Measurements from ENCODE around the gene MPP1. TPM values are rescaled to one million over a fixed set of nuclear protein-coding genes. Genes with fewer than 3 reads are reported as not detected.

The MPP1 gene
- 10 to 100 TPM; 14.3 to 43.2 (median 17.0) TPM for total RNA-seq

GRCh38 chrX:154804957-154805695 lies at the start of gene MPP1:
Gene MPP1 (minus strand): TSS chrX:154805485. CDS start chrX:154805373, 112 bp downstream.
- DNase-seq (ENCODE audit: low spot score in 2 of 2): peak; percentile 23 to 43
- Histone ChIP-seq H3K27ac (peak within 1 kb of the TSS in 3 of 4 donors; percentile 72 to 76 (median 75)), H3K4me3 (peak within 1 kb of the TSS; percentile 29 to 67 (median 50)), H3K9me3 (no peaks in the 10 kb centered on the region), H3K4me1 (peaks cover 0 to 12% (median 1%) of the 10 kb centered on the region in 4 donors), H3K36me3 (no peaks in the 10 kb centered on the region), H3K27me3 (no peaks in the 10 kb centered on the region)
- TF ChIP-seq POLR2A (IDR thresholded peaks at IDR 0.05): peak in 1 of 2 donors; percentile 39
- TF ChIP-seq, protein P1, sequence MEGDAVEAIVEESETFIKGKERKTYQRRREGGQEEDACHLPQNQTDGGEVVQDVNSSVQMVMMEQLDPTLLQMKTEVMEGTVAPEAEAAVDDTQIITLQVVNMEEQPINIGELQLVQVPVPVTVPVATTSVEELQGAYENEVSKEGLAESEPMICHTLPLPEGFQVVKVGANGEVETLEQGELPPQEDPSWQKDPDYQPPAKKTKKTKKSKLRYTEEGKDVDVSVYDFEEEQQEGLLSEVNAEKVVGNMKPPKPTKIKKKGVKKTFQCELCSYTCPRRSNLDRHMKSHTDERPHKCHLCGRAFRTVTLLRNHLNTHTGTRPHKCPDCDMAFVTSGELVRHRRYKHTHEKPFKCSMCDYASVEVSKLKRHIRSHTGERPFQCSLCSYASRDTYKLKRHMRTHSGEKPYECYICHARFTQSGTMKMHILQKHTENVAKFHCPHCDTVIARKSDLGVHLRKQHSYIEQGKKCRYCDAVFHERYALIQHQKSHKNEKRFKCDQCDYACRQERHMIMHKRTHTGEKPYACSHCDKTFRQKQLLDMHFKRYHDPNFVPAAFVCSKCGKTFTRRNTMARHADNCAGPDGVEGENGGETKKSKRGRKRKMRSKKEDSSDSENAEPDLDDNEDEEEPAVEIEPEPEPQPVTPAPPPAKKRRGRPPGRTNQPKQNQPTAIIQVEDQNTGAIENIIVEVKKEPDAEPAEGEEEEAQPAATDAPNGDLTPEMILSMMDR (IDR thresholded peaks at IDR 0.05): no peak
- TF ChIP-seq EP300 (IDR thresholded peaks at IDR 0.05): peak in 1 of 2 donors; percentile 19
- WGBS, 2 donors: 20 to 41% methylated on average over 1 to 57 of the region's 65 CpGs

- Histone ChIP-seq H3K4me1 (no peaks in the 10 kb centered on the region), H3K36me3 (peaks cover 0 to 8% (median 0%) of the 10 kb centered on the region in 3 donors), H3K9me3 (no peaks in the 10 kb centered on the region), H3K27me3 (no peaks in the 10 kb centered on the region), H3K27ac (no peak overlapping the region), H3K4me3 (no peak overlapping the region)
- TF ChIP-seq, protein P1 (IDR thresholded peaks at IDR 0.05): no peak
- TF ChIP-seq POLR2A (IDR thresholded peaks at IDR 0.05) (no peak), EP300 (IDR thresholded peaks at IDR 0.05) (no peak)
- 87 to 88% methylated on average over 1 of the region's 1 CpG for WGBS, 2 donors
- no peak for DNase-seq (ENCODE audit: low spot score in 2 of 2)
These were observed 45.8 kb upstream of the MPP1 start for GRCh38 chrX:154850957-154851611.

- DNase-seq (ENCODE audit: low spot score in 2 of 2): no peak
- WGBS, 2 donors: 81 to 87% methylated on average over 2 of the region's 2 CpGs
- TF ChIP-seq EP300 (IDR thresholded peaks at IDR 0.05) (no peak), POLR2A (IDR thresholded peaks at IDR 0.05) (no peak)
- TF ChIP-seq, protein P1 (IDR thresholded peaks at IDR 0.05): peak; percentile 13 to 49 (median 24)
These were observed 35.6 kb upstream of the MPP1 start for GRCh38 chrX:154840856-154841255.

DNA sequence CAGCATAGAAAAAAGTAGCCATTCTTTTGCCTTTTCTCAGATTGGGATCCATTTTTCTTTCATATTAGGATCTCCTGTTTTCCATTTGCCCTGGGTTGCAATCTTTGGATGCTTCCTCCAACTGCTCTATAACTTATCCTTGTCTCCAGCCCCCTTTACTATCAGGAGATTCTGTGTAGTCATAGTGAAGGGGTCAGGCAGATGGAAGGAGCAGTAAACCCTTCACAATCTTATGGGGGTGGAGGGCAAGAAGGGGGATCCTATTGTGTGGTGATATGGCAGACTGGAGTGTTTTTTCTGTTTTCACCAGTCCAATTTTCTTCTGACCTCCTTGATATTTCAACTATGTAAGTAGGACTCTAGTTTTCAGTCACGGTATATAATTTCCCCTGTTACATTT lies 30.9 kb upstream of the MPP1 start:
- H3K27me3 ChIP-seq: no peaks in the 10 kb centered on the region
- no peaks in the 10 kb centered on the region for H3K4me1 ChIP-seq
- H3K27ac ChIP-seq: no peak overlapping the region
- TF ChIP-seq, protein P1 (IDR thresholded peaks at IDR 0.05): no peak
- no peak for TF ChIP-seq EP300 (IDR thresholded peaks at IDR 0.05)
- no peaks in the 10 kb centered on the region for H3K9me3 ChIP-seq
- 40 to 65% methylated on average over 1 of the region's 1 CpG for WGBS, 2 donors
- H3K4me3 ChIP-seq: no peak overlapping the region
- no peak for DNase-seq (ENCODE audit: low spot score in 2 of 2)
- H3K36me3 ChIP-seq: no peaks in the 10 kb centered on the region

More at GRCh38 chrX:154840856-154841255, 35.6 kb upstream of the MPP1 start:
- no peaks in the 10 kb centered on the region for H3K36me3 ChIP-seq
- H3K27me3 ChIP-seq: no peaks in the 10 kb centered on the region
- no peaks in the 10 kb centered on the region for H3K9me3 ChIP-seq
- H3K4me3 ChIP-seq: no peak overlapping the region
- H3K4me1 ChIP-seq: no peaks in the 10 kb centered on the region
- H3K27ac ChIP-seq: no peak overlapping the region

- Histone ChIP-seq H3K4me3 (no peak within 1 kb of the TSS), H3K4me1 (no peaks in the 10 kb centered on the region), H3K27me3 (no peaks in the 10 kb centered on the region), H3K9me3 (no peaks in the 10 kb centered on the region), H3K36me3 (no peaks in the 10 kb centered on the region), H3K27ac (no peak within 1 kb of the TSS)
- TF ChIP-seq, protein P1 (IDR thresholded peaks at IDR 0.05): no peak
- TF ChIP-seq EP300 (IDR thresholded peaks at IDR 0.05) (no peak), POLR2A (IDR thresholded peaks at IDR 0.05) (no peak)
- DNase-seq (ENCODE audit: low spot score in 2 of 2): no peak
- 75 to 97% methylated on average over 3 of the region's 3 CpGs for WGBS, 2 donors
These were observed 29.3 kb upstream of the MPP1 start, which contains the start of gene SMIM9 for GRCh38 chrX:154834562-154834961. Gene SMIM9 (minus strand): TSS chrX:154834662. CDS start chrX:154830856, 3,806 bp downstream.
